ENCODE measurements around the gene FAM186B. TPM values are rescaled to one million over a fixed set of nuclear protein-coding genes. Genes with fewer than 3 reads are reported as not detected.
A peak's percentile ranks its signal among the peaks of the same experiment; 100 is the strongest.
"Not testable (repeated sequence)": the region's sequence is repeated elsewhere in the genome, so short reads cannot be mapped to it uniquely, and the experiment has no call there.

FAM186B gene
- total RNA-seq (2021; ENCODE audit: unreplicated experiment) = 0.42 TPM
- polyA plus RNA-seq (2012) = 0.43 and 0.44 TPM in 2 replicates
- percentile 20 among the genes with signal in this experiment for Bru-seq, nascent RNA
- percentile 28 among the genes with signal in this experiment for BruChase-seq, experiment 1, labeled RNA remaining after a 6-hour chase
- percentile 23 among the genes with signal in this experiment for BruChase-seq, experiment 2, labeled RNA remaining after a 2-hour chase
- long read RNA-seq, partial matches to known transcripts = 0 of 1 reads
- long read RNA-seq, other reads (novel, unspliced or antisense) = 1 of 1 reads

DNA sequence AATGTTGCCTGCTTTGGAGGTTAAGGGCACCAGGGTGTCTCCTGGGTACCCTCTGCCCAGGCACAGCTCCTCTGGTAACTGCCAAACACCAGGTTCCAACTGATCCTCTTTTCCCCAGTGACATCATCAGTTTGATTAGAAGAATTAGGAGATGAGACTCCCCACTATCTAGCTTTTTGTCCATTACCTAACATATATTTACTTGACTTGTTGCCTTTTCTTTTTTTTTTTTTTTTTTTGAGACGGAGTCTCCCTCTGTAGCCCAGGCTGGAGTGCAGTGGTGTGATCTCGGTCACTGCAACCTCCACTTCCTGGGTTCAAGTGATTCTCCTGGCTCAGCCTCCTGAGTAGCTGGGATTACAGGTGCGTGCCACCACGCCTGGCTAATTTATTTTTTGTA lies at the start of gene FAM186B:
FAM186B (minus strand) TSS at position 101 of the 400 bp plus-strand sequence. CDS start 162 bp downstream, outside the sequence.
- H4K20me1 ChIP-seq (ENCODE audit: insufficient read depth); H3K4me3 ChIP-seq (replicated peaks in 1 of 2; ENCODE audit: low read depth in 1 of 2, low read length in 2 of 2); H3K27ac ChIP-seq (ENCODE audit: low read depth, low read length); H3K4me2 ChIP-seq (ENCODE audit: low read length); H3K9me3 ChIP-seq (ENCODE audit: control insufficient read depth in 1 of 2, insufficient read depth in 1 of 2, low read depth in 1 of 2, low read length in 2 of 2); CTCF ChIA-PET; H3K9me2 ChIP-seq (ENCODE audit: insufficient read depth); ATAC-seq; RAD21 ChIA-PET (ENCODE audit: low non-redundant PET in 1 of 2, low total read pairs in 2 of 2, uncharacterized antibody in 2 of 2, unreplicated experiment in 2 of 2); H3K27me3 ChIP-seq (ENCODE audit: insufficient read depth, low read length); H3K9ac ChIP-seq (ENCODE audit: low read length); BruUV-seq (replicated peaks); DNase-seq (ENCODE audit: low read depth, low spot score); H3K4me1 ChIP-seq (ENCODE audit: control insufficient read depth in 1 of 2, insufficient read depth in 2 of 2, low read length in 2 of 2); intact Hi-C loops (cut with micrococcal nuclease); H2AFZ ChIP-seq (ENCODE audit: low read depth, low read length, poor library complexity, severe bottlenecking); H3K79me2 ChIP-seq (ENCODE audit: insufficient read depth, low read length); POLR2A ChIA-PET; H3K36me3 ChIP-seq (ENCODE audit: control insufficient read depth in 1 of 2, insufficient read depth in 2 of 2, low read length in 2 of 2): not testable (repeated sequence)

DNA sequence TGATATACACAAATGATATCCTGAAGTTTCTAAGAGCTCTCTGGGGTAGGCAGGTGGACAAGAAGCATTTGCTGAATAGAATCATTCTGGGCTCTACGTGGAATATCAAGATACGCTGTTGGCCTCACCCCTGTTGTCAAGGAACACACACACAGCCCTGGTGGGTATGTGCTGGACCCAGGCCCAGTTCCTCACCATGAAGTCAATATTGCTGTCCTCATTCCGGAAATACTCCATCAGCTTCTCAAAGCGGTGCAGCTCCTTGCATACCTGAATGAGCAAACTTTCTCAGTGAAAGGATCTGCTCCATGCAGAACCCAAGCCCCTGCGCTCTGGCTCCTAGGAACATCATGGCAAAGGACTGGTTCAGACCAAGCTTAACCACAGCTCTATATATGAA lies 49.3 kb upstream of the FAM186B start:
- Histone ChIP-seq H3K9ac (ENCODE audit: low read length) (no peak overlapping the region), H3K27me3 (ENCODE audit: insufficient read depth, low read length) (no peaks in the 10 kb centered on the region), H3K27ac (ENCODE audit: low read depth, low read length) (no peak overlapping the region), H3K9me3 (ENCODE audit: control insufficient read depth in 1 of 2, insufficient read depth in 1 of 2, low read depth in 1 of 2, low read length in 2 of 2) (no peaks in the 10 kb centered on the region), H2AFZ (ENCODE audit: low read depth, low read length, poor library complexity, severe bottlenecking) (no peak overlapping the region), H4K20me1 (ENCODE audit: insufficient read depth) (no peaks in the 10 kb centered on the region), H3K9me2 (ENCODE audit: insufficient read depth) (no peaks in the 10 kb centered on the region), H3K4me2 (ENCODE audit: low read length) (no peak overlapping the region), H3K4me3 (replicated peaks in 1 of 2; ENCODE audit: low read depth in 1 of 2, low read length in 2 of 2) (no peak overlapping the region), H3K4me1 (ENCODE audit: control insufficient read depth in 1 of 2, insufficient read depth in 2 of 2, low read length in 2 of 2) (no peaks in the 10 kb centered on the region), H3K79me2 (ENCODE audit: insufficient read depth, low read length) (no peaks in the 10 kb centered on the region), H3K36me3 (ENCODE audit: control insufficient read depth in 1 of 2, insufficient read depth in 2 of 2, low read length in 2 of 2) (no peaks in the 10 kb centered on the region)
- ChIA-PET POLR2A (interaction anchor here (1.0 kb wide), 1 partner anchor 86 kb away, joined by 4 read pairs; the partner anchor contains the start of gene TMBIM6), CTCF (no interaction called here), RAD21 (ENCODE audit: low non-redundant PET in 1 of 2, low total read pairs in 2 of 2, uncharacterized antibody in 2 of 2, unreplicated experiment in 2 of 2) (no interaction called here)
- intact Hi-C loops (cut with micrococcal nuclease) = no loop called here
- no peak for DNase-seq (ENCODE audit: low read depth, low spot score)
- no peak for ATAC-seq
- TF ChIP-seq TCF7L2 (IDR thresholded peaks at IDR 0.05; ENCODE audit: borderline replicate concordance, extremely low read depth, insufficient read depth, insufficient read length) = no peak
- no peak for TF ChIP-seq EGR1 (IDR thresholded peaks at IDR 0.05; ENCODE audit: low read depth)
- no peak for TF ChIP-seq ZBTB33 (IDR thresholded peaks at IDR 0.05; ENCODE audit: extremely low read depth, insufficient replicate concordance, low read length)
- TF ChIP-seq ZNF274 (IDR thresholded peaks at IDR 0.05; ENCODE audit: low read depth, low read length) = no peak
- TF ChIP-seq CBX3 (IDR thresholded peaks at IDR 0.05; ENCODE audit: low read depth) = no peak
- no peak for TF ChIP-seq POLR2AphosphoS5 (IDR thresholded peaks at IDR 0.05; ENCODE audit: low read depth, low read length)
- TF ChIP-seq CEBPB (IDR thresholded peaks at IDR 0.05; ENCODE audit: low read depth) = no peak
- no peak for TF ChIP-seq CTCF (IDR thresholded peaks at IDR 0.05 in 2 of 3, conservative IDR thresholded peaks at IDR 0.05 in 1 of 3; ENCODE audit: borderline replicate concordance in 1 of 3, insufficient read depth in 1 of 3, low read depth in 2 of 3, low read length in 2 of 3)
- no TSS peak for BruUV-seq (replicated peaks)
